Measurements from ENCODE around the gene CKLF.
"Not testable (repeated sequence)": the region's sequence is repeated elsewhere in the genome, so short reads cannot be mapped to it uniquely, and the experiment has no call there.

CKLF gene

GRCh38 chr16:66592241-66592640, 39.9 kb downstream of the CKLF start:
- no peak overlapping the region for H3K4me3 ChIP-seq (ENCODE audit: low read depth, low read length)
- DNase-seq (ENCODE audit: low read depth), result no peak
- TF ChIP-seq CTCF (conservative IDR thresholded peaks at IDR 0.05; ENCODE audit: low read depth, low read length), result no peak

GRCh38 chr16:66592814-66593213, 40.4 kb downstream of the CKLF start:
- no peak for DNase-seq (ENCODE audit: low read depth)
- no peak overlapping the region for H3K4me3 ChIP-seq (ENCODE audit: low read depth, low read length)
- TF ChIP-seq CTCF (conservative IDR thresholded peaks at IDR 0.05; ENCODE audit: low read depth, low read length), result no peak

GRCh38 chr16:66594739-66595138, 42.4 kb downstream of the CKLF start:
- DNase-seq (ENCODE audit: low read depth), result no peak
- no peak overlapping the region for H3K4me3 ChIP-seq (ENCODE audit: low read depth, low read length)
- no peak for TF ChIP-seq CTCF (conservative IDR thresholded peaks at IDR 0.05; ENCODE audit: low read depth, low read length)

- DNase-seq (ENCODE audit: low read depth); H3K4me3 ChIP-seq (ENCODE audit: low read depth, low read length): not testable (repeated sequence)
Measured at GRCh38 chr16:66596559-66596958, 44.2 kb downstream of the CKLF start.

DNA sequence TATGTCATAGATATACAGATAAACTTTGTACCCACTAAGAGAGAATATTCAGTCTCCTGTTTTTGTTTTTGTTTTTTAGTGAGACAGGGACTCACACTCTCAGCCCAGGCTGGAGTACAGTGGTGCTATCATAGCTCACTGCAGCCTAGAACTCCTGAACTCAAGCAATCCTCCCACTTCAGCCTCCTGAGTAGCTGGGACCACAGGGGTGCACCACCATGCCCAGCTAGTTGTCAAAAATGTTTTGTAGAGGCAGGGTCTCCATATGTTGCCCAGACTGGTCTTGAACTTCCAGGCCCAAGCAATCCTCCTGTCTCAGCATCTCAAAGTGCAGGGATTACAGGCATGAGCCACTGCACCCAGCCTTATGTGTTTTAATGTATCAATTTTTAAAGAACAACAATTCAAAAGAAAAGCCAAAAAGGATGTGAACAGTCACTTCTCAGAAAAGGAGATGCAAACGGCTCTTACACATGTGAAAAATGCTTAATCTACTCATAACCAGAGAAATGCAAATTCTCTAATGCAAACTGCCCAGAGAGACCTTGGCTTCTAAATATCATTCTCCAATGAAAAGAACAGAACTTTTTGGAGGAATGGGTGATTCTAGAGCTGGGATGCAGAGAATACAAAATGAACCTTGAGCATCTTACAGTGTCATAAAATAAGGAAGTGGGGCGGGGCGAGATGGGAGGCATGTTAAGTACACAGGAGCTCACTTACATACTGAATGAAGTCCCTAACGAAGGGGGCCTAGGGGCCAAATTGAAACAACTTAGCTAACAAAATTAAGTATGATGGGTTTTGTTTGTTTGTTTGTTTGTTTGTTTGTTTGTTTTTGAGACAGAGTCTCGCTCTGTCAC, 44.8 kb downstream of the CKLF start:
- DNase-seq (ENCODE audit: low read depth), result no peak
- no peak for TF ChIP-seq CTCF (conservative IDR thresholded peaks at IDR 0.05; ENCODE audit: low read depth, low read length)
- no peak overlapping the region for H3K4me3 ChIP-seq (ENCODE audit: low read depth, low read length)

DNA sequence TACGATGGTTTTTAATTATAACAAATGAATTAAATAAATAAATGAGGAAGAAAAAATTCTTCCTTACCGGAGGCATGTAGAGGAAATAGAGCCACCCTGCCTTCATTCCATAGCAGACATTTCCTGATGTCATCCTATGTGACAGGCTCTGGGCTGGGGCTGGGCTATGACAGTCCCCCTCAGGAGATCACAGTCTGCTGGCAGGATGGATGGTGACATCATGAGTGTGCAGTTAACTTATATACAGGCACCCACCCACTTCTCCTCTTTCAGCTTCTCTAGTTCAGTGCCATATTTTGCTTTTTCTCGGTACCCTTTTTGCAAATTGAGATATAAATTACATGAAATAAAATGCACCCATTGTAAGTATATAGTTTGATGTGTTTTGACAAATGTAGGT, 45.7 kb downstream of the CKLF start:
- no peak for DNase-seq (ENCODE audit: low read depth)
- TF ChIP-seq CTCF (conservative IDR thresholded peaks at IDR 0.05; ENCODE audit: low read depth, low read length), result no peak
- no peak overlapping the region for H3K4me3 ChIP-seq (ENCODE audit: low read depth, low read length)

- TF ChIP-seq CTCF (conservative IDR thresholded peaks at IDR 0.05; ENCODE audit: low read depth, low read length), result no peak
- no peak for DNase-seq (ENCODE audit: low read depth)
- H3K4me3 ChIP-seq (ENCODE audit: low read depth, low read length), result no peak overlapping the region
Measured at GRCh38 chr16:66599726-66600125, 47.4 kb downstream of the CKLF start.

Measured in choroid plexus epithelial cell (primary cell).